HFF-Myc (cell line): ENCODE measurements around the gene EXD3.

Experiments
- DNase-seq: peaks from one replicate; pipeline ENCODE4 v3.0.0-alpha.2; 2011; ENCODE audit warnings: low read depth; ENCODE audit errors: extremely low read depth
- H3K4me3 ChIP-seq: replicated peaks from 2 replicates; pipeline ENCODE4 v1.5.1; 2011; ENCODE audit warnings: low read depth, mild to moderate bottlenecking, control low read depth, low read length
- CTCF ChIP-seq: IDR thresholded peaks from 2 replicates; pipeline ENCODE4 v1.5.1; 2012; ENCODE audit warnings: mild to moderate bottlenecking, low read depth, low read length, control low read depth; ENCODE audit errors: missing control alignments

EXD3 gene

GRCh38 chr9:137375321-137376058 is 47.5 kb downstream of the EXD3 start:
- TF ChIP-seq CTCF: no peak
- DNase-seq: no peak
- H3K4me3 ChIP-seq: no peak overlapping the region

GRCh38 chr9:137374131-137374845 is 48.7 kb downstream of the EXD3 start:
- TF ChIP-seq CTCF: no peak
- no peak for DNase-seq
- no peak overlapping the region for H3K4me3 ChIP-seq

GRCh38 chr9:137373611-137373980 is 49.4 kb downstream of the EXD3 start:
- DNase-seq: no peak
- H3K4me3 ChIP-seq: no peak overlapping the region
- TF ChIP-seq CTCF: no peak

- DNase-seq: no peak
Measured at GRCh38 chr9:137372693-137373610, 50.0 kb downstream of the EXD3 start.

GRCh38 chr9:137371946-137372651 is 50.9 kb downstream of the EXD3 start:
- no peak for DNase-seq
- no peak for TF ChIP-seq CTCF

More at GRCh38 chr9:137372693-137373610, 50.0 kb downstream of the EXD3 start:
- H3K4me3 ChIP-seq: no peak overlapping the region
- no peak for TF ChIP-seq CTCF

GRCh38 chr9:137371521-137371941 is 51.4 kb downstream of the EXD3 start:
- no peak for DNase-seq

More at GRCh38 chr9:137371946-137372651, 50.9 kb downstream of the EXD3 start:
- no peak overlapping the region for H3K4me3 ChIP-seq

More at GRCh38 chr9:137371521-137371941, 51.4 kb downstream of the EXD3 start:
- TF ChIP-seq CTCF: no peak
- H3K4me3 ChIP-seq: no peak overlapping the region
